Measurements from ENCODE around the gene KRTAP5-4.

DNA sequence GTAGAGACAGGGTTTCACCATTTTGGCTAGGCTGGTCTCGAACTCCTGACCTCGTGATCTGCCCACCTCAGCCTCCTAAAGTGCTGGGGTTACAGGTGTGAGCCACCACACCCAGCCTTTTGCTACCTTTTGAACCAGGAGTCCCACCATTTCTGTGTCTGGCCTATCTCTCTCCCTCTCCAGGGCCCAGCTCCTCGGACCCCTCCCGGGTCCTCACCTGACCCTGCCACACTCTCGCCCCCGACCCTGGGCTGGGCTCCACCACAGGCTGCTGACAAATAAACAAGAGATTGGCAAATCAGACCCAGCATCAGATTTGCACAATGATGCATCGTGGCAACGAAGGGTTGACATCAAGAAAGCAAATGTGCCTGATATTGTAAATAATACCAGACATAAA lies 16.4 kb upstream of the KRTAP5-4 start:
- TF ChIP-seq POLR2AphosphoS5 (IDR thresholded peaks at IDR 0.05; ENCODE audit: borderline replicate concordance, low read depth, low read length) (no peak), EZH2 (IDR thresholded peaks at IDR 0.05) (no peak), FOXP2 (optimal IDR thresholded peaks at IDR 0.05; ENCODE audit: control extremely low read depth, extremely low read length, insufficient read depth) (no peak)
